HepG2 (cell line): ENCODE results near the gene CTCF. TPM values are rescaled to one million over a fixed set of nuclear protein-coding genes. Genes with fewer than 3 reads are reported as not detected.
A peak's percentile ranks its signal among the peaks of the same experiment; 100 is the strongest.

Experiments used
- ELF4 ChIP-seq: sonication (generic); formaldehyde crosslinking; IDR thresholded peaks from 2 replicates; pipeline ENCODE4 v1.5.0; 2020; ENCODE audit warnings: missing genetic modification reagents, mild to moderate bottlenecking, moderate library complexity, borderline replicate concordance
- IKZF4 ChIP-seq: sonication (generic); formaldehyde crosslinking; IDR thresholded peaks from 2 replicates; pipeline ENCODE4 v1.5.1; 2020; ENCODE audit warnings: borderline replicate concordance, mild to moderate bottlenecking, low read depth, missing genetic modification reagents; ENCODE audit errors: not compliant biosample characterization
- MIER3 ChIP-seq: IDR thresholded peaks from 2 replicates; pipeline ENCODE4 v1.6.1; 2016; ENCODE audit warnings: missing compliant biosample characterization, borderline replicate concordance
- MXD4 ChIP-seq: IDR thresholded peaks from 2 replicates; pipeline ENCODE4 v1.6.1; 2016; ENCODE audit warnings: mild to moderate bottlenecking, missing biosample characterization, missing genetic modification reagents
- PHB2 ChIP-seq: fragments of 450-650 bp; IDR thresholded peaks from 2 replicates; pipeline ENCODE4 v1.6.1; 2018; ENCODE audit not compliant: partially characterized antibody
- SMYD3 ChIP-seq: sonication (generic); formaldehyde crosslinking; IDR thresholded peaks from 2 replicates; pipeline ENCODE4 v1.8.1; 2023; ENCODE audit warnings: mild to moderate bottlenecking, missing genetic modification reagents
- XRCC5 ChIP-seq: fragments of 200-400 bp; formaldehyde crosslinking; optimal IDR thresholded peaks from 2 replicates; pipeline ENCODE3; 2017; ENCODE audit warnings: mild to moderate bottlenecking, low read length
- ZEB1 ChIP-seq: IDR thresholded peaks from 2 replicates; pipeline ENCODE4 v1.6.1; 2012; ENCODE audit warnings: mild to moderate bottlenecking, low read depth, inconsistent platforms; ENCODE audit not compliant: insufficient replicate concordance
- ZNF616 ChIP-seq: sonication (generic); formaldehyde crosslinking; IDR thresholded peaks from 2 replicates; pipeline ENCODE4 v1.5.0; 2020; ENCODE audit warnings: low read depth, mild to moderate bottlenecking, missing genetic modification reagents
- ZNF850 ChIP-seq: sonication (generic); formaldehyde crosslinking; conservative IDR thresholded peaks from 2 replicates; pipeline ENCODE4 v1.9.0; 2021; ENCODE audit warnings: mild to moderate bottlenecking, missing genetic modification reagents
- polyA plus RNA-seq, 8 experiments: library from polyadenylated mRNA; depleted of rRNA in 3 of 8; stranded (reverse) in 7 of 8; unstranded in 1 of 8; fragments of >200 nt; fragmentation: Illumina TruSeq in 4 of 8; extraction: Trizol in 4 of 8; gene quantifications; 2 replicates each; pipeline versions ENCODE4 v1.2.1 to v1.2.3, GENCODE V29; 2011 to 2016; ENCODE audit warnings: low read depth in 4 of 8, missing spikeins in 1 of 8, mixed read lengths in 1 of 8; ENCODE audit not compliant: insufficient read depth in 1 of 8
- total RNA-seq, 5 experiments: library from RNA; depleted of rRNA; stranded (reverse); fragments of >200 nt; fragmentation: Illumina TruSeq; extraction: Trizol; gene quantifications; 2 replicates each; pipeline ENCODE4 v1.2.3, GENCODE V29; 2016; ENCODE audit warnings: low read depth in 1 of 5
- TF ChIP-seq, protein P1 (sequence below): sonication (generic); formaldehyde crosslinking; IDR thresholded peaks from 2 replicates; pipeline ENCODE4 v1.4.0; 2020; ENCODE audit warnings: missing genetic modification reagents, mild to moderate bottlenecking, borderline replicate concordance
- TF ChIP-seq, protein P2 (sequence below): sonication (generic); formaldehyde crosslinking; conservative IDR thresholded peaks from 2 replicates; pipeline ENCODE4 v1.4.0; 2020; ENCODE audit warnings: mild to moderate bottlenecking, missing genetic modification reagents, moderate library complexity
- TF ChIP-seq, protein P3 (sequence below): IDR thresholded peaks from 2 replicates; pipeline ENCODE4 v1.6.1; 2016; ENCODE audit warnings: low read depth, missing genetic modification reagents, missing compliant biosample characterization
- TF ChIP-seq, protein P4 (sequence below): sonication (generic); formaldehyde crosslinking; conservative IDR thresholded peaks from 2 replicates; pipeline ENCODE4 v1.8.0; 2022; ENCODE audit warnings: missing genetic modification reagents

Gene CTCF
- total and polyA plus RNA-seq, 2 of the 13 experiments (the other 11 are each of a cell fraction or from before 2014, with no cell fraction given): 19.5 to 37.5 TPM

DNA sequence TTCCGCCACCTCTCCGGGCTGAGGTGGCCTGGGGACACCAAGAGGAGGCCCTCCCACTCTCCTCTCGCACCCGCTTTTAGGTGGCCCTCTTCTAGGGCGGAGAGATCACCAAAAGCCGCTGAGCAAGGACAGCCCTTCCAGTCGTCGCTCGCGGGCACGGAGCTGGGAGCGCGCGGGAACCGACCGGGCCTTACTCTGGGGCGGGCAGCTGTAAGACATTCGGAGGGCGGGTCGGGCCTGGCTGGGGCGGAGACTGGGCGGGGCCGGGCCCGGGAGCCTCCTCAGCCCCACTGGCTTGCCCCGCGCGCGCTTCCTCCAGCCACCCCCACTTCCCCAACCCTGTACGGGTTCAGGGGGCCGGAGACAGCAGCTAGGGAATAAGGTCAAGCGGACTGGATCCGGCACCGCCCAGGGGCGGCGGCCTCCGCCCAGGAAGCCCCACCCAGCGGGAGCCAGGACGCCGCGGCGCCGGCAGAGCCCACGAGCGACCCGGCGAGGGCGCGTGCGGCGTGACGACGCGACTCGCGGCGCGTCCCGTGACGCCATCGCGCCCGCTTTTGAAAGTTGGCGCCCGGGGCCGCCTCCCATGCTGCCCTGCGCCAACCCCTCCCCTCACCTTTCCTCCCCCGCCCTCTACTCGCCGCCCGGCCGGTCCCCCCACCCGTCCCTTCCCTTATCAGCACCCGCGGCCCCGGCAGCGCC is 351 bp upstream of the CTCF start (continued):
- TF ChIP-seq, protein P1, sequence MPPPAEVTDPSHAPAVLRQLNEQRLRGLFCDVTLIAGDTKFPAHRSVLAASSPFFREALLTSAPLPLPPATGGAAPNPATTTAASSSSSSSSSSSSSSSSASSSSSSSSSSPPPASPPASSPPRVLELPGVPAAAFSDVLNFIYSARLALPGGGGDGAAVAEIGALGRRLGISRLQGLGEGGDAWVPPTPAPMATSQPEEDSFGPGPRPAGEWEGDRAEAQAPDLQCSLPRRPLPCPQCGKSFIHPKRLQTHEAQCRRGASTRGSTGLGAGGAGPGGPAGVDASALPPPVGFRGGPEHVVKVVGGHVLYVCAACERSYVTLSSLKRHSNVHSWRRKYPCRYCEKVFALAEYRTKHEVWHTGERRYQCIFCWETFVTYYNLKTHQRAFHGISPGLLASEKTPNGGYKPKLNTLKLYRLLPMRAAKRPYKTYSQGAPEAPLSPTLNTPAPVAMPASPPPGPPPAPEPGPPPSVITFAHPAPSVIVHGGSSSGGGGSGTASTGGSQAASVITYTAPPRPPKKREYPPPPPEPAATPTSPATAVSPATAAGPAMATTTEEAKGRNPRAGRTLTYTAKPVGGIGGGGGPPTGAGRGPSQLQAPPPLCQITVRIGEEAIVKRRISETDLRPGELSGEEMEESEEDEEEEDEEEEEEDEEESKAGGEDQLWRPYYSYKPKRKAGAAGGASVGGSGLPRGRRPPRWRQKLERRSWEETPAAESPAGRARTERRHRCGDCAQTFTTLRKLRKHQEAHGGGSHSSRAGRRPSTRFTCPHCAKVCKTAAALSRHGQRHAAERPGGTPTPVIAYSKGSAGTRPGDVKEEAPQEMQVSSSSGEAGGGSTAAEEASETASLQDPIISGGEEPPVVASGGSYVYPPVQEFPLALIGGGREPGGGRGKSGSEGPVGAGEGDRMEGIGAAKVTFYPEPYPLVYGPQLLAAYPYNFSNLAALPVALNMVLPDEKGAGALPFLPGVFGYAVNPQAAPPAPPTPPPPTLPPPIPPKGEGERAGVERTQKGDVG (CRISPR knock-in tag): no peak
- TF ChIP-seq ZNF850 (CRISPR knock-in tag): no peak
- peak; percentile 90 for TF ChIP-seq MXD4 (CRISPR knock-in tag)
- no peak for TF ChIP-seq ZNF616 (CRISPR knock-in tag)
- TF ChIP-seq ELF4 (CRISPR knock-in tag): no peak; the same call in 1 of the 2 replicates
- TF ChIP-seq, protein P2, sequence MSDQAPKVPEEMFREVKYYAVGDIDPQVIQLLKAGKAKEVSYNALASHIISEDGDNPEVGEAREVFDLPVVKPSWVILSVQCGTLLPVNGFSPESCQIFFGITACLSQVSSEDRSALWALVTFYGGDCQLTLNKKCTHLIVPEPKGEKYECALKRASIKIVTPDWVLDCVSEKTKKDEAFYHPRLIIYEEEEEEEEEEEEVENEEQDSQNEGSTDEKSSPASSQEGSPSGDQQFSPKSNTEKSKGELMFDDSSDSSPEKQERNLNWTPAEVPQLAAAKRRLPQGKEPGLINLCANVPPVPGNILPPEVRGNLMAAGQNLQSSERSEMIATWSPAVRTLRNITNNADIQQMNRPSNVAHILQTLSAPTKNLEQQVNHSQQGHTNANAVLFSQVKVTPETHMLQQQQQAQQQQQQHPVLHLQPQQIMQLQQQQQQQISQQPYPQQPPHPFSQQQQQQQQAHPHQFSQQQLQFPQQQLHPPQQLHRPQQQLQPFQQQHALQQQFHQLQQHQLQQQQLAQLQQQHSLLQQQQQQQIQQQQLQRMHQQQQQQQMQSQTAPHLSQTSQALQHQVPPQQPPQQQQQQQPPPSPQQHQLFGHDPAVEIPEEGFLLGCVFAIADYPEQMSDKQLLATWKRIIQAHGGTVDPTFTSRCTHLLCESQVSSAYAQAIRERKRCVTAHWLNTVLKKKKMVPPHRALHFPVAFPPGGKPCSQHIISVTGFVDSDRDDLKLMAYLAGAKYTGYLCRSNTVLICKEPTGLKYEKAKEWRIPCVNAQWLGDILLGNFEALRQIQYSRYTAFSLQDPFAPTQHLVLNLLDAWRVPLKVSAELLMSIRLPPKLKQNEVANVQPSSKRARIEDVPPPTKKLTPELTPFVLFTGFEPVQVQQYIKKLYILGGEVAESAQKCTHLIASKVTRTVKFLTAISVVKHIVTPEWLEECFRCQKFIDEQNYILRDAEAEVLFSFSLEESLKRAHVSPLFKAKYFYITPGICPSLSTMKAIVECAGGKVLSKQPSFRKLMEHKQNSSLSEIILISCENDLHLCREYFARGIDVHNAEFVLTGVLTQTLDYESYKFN: no peak; the same call in none of the 2 replicates
- peak; percentile 10 for TF ChIP-seq IKZF4
- 0 out of 2 replicates have a peak, but pooled peaks have one; percentile 73 for TF ChIP-seq SMYD3 (CRISPR knock-in tag)
- TF ChIP-seq XRCC5: peak; percentile 57
- TF ChIP-seq, protein P3, sequence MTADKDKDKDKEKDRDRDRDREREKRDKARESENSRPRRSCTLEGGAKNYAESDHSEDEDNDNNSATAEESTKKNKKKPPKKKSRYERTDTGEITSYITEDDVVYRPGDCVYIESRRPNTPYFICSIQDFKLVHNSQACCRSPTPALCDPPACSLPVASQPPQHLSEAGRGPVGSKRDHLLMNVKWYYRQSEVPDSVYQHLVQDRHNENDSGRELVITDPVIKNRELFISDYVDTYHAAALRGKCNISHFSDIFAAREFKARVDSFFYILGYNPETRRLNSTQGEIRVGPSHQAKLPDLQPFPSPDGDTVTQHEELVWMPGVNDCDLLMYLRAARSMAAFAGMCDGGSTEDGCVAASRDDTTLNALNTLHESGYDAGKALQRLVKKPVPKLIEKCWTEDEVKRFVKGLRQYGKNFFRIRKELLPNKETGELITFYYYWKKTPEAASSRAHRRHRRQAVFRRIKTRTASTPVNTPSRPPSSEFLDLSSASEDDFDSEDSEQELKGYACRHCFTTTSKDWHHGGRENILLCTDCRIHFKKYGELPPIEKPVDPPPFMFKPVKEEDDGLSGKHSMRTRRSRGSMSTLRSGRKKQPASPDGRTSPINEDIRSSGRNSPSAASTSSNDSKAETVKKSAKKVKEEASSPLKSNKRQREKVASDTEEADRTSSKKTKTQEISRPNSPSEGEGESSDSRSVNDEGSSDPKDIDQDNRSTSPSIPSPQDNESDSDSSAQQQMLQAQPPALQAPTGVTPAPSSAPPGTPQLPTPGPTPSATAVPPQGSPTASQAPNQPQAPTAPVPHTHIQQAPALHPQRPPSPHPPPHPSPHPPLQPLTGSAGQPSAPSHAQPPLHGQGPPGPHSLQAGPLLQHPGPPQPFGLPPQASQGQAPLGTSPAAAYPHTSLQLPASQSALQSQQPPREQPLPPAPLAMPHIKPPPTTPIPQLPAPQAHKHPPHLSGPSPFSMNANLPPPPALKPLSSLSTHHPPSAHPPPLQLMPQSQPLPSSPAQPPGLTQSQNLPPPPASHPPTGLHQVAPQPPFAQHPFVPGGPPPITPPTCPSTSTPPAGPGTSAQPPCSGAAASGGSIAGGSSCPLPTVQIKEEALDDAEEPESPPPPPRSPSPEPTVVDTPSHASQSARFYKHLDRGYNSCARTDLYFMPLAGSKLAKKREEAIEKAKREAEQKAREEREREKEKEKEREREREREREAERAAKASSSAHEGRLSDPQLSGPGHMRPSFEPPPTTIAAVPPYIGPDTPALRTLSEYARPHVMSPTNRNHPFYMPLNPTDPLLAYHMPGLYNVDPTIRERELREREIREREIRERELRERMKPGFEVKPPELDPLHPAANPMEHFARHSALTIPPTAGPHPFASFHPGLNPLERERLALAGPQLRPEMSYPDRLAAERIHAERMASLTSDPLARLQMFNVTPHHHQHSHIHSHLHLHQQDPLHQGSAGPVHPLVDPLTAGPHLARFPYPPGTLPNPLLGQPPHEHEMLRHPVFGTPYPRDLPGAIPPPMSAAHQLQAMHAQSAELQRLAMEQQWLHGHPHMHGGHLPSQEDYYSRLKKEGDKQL (CRISPR knock-in tag): peak; percentile 8; the same call in 1 of the 2 replicates
- no peak for TF ChIP-seq PHB2
- no peak for TF ChIP-seq ZEB1
- TF ChIP-seq, protein P4, sequence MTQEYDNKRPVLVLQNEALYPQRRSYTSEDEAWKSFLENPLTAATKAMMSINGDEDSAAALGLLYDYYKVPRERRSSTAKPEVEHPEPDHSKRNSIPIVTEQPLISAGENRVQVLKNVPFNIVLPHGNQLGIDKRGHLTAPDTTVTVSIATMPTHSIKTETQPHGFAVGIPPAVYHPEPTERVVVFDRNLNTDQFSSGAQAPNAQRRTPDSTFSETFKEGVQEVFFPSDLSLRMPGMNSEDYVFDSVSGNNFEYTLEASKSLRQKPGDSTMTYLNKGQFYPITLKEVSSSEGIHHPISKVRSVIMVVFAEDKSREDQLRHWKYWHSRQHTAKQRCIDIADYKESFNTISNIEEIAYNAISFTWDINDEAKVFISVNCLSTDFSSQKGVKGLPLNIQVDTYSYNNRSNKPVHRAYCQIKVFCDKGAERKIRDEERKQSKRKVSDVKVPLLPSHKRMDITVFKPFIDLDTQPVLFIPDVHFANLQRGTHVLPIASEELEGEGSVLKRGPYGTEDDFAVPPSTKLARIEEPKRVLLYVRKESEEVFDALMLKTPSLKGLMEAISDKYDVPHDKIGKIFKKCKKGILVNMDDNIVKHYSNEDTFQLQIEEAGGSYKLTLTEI: no peak
- TF ChIP-seq MIER3 (CRISPR knock-in tag): no peak
